ENCODE results near the gene PLAU. TPM values are rescaled to one million over a fixed set of nuclear protein-coding genes. Genes with fewer than 3 reads are reported as not detected.
"Not testable (repeated sequence)": the region's sequence is repeated elsewhere in the genome, so short reads cannot be mapped to it uniquely, and the experiment has no call there.

The PLAU gene
- total RNA-seq, 1 donor from 2014 or later, result 19.5 TPM

- Mint-ChIP-seq H3K9me3 (ENCODE audit: unreplicated experiment) (no peaks in the 10 kb centered on the region), H3K27ac (ENCODE audit: unreplicated experiment) (peak overlapping the region; percentile 39), H3K36me3 (ENCODE audit: low read depth, unreplicated experiment) (no peaks in the 10 kb centered on the region), H3K4me1 (ENCODE audit: unreplicated experiment) (peaks cover 15% of the 10 kb centered on the region), H3K27me3 (ENCODE audit: unreplicated experiment) (peaks cover 2% of the 10 kb centered on the region), H3K4me3 (ENCODE audit: unreplicated experiment) (no peak overlapping the region)
- no peak for DNase-seq (ENCODE audit: low spot score)
- no peak for TF ChIP-seq CTCF (IDR thresholded peaks at IDR 0.05; ENCODE audit: unreplicated experiment)
Measured at GRCh38 chr10:73886661-73887293, 24.2 kb upstream of the PLAU start.

DNA sequence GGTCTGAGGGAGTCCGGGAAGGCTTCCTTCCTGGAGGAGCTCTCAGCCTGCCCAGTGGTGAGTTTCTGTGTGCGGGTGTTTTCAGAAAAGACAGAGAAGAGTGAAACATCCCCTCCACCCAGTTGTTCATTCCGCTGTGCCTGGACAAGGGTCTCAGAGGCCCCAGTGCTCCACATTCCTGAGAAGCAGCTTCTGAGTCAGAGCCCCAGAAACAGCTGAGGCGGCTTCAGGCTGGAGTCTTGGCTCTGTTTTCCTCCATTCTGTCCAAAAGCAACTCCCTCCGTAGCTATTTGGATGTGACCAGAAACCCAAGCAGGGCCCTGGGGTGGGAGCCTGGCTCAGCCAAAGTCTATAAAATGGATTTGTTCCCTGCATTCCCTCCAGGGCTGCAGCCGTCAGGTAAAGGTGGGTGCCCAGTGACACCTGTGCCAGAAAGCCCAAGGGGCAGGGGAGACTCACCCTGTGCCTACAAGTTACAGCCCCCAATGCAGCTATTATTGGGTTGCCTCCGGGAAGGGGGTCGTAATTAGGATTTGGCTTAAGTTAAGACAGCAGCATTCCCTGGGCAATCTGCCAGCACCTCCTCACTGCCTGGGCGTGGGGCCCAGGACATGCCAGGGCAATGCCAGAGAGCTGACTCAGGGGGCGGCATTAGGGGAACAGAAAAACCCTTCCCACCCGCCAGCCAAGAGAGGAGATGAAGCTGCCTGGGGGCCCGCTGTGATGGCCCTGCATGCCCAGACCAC lies 23.5 kb upstream of the PLAU start:
- TF ChIP-seq CTCF (IDR thresholded peaks at IDR 0.05; ENCODE audit: unreplicated experiment), result no peak
- Mint-ChIP-seq H3K27ac (ENCODE audit: unreplicated experiment) (peak overlapping the region; percentile 39), H3K36me3 (ENCODE audit: low read depth, unreplicated experiment) (no peaks in the 10 kb centered on the region), H3K4me3 (ENCODE audit: unreplicated experiment) (no peak overlapping the region), H3K9me3 (ENCODE audit: unreplicated experiment) (no peaks in the 10 kb centered on the region), H3K4me1 (ENCODE audit: unreplicated experiment) (peaks cover 15% of the 10 kb centered on the region), H3K27me3 (ENCODE audit: unreplicated experiment) (peaks cover 2% of the 10 kb centered on the region)
- DNase-seq (ENCODE audit: low spot score), result peak; percentile 30

- Mint-ChIP-seq H3K27me3 (ENCODE audit: unreplicated experiment) (peaks cover 2% of the 10 kb centered on the region), H3K4me3 (ENCODE audit: unreplicated experiment) (no peak overlapping the region), H3K4me1 (ENCODE audit: unreplicated experiment) (peaks cover 15% of the 10 kb centered on the region), H3K36me3 (ENCODE audit: low read depth, unreplicated experiment) (no peaks in the 10 kb centered on the region), H3K27ac (ENCODE audit: unreplicated experiment) (no peak overlapping the region), H3K9me3 (ENCODE audit: unreplicated experiment) (no peaks in the 10 kb centered on the region)
- no peak for TF ChIP-seq CTCF (IDR thresholded peaks at IDR 0.05; ENCODE audit: unreplicated experiment)
- no peak for DNase-seq (ENCODE audit: low spot score)
Measured at GRCh38 chr10:73888514-73888913, 22.4 kb upstream of the PLAU start.

GRCh38 chr10:73889014-73889413 lies 21.9 kb upstream of the PLAU start:
- DNase-seq (ENCODE audit: low spot score), result no peak
- Mint-ChIP-seq H3K27me3 (ENCODE audit: unreplicated experiment) (peaks cover 2% of the 10 kb centered on the region), H3K4me3 (ENCODE audit: unreplicated experiment) (no peak overlapping the region), H3K27ac (ENCODE audit: unreplicated experiment) (no peak overlapping the region), H3K36me3 (ENCODE audit: low read depth, unreplicated experiment) (no peaks in the 10 kb centered on the region), H3K9me3 (ENCODE audit: unreplicated experiment) (no peaks in the 10 kb centered on the region), H3K4me1 (ENCODE audit: unreplicated experiment) (peaks cover 15% of the 10 kb centered on the region)
- TF ChIP-seq CTCF (IDR thresholded peaks at IDR 0.05; ENCODE audit: unreplicated experiment), result no peak

- not testable (repeated sequence) for H3K36me3 Mint-ChIP-seq (ENCODE audit: low read depth, unreplicated experiment); H3K4me3 Mint-ChIP-seq (ENCODE audit: unreplicated experiment); H3K9me3 Mint-ChIP-seq (ENCODE audit: unreplicated experiment); DNase-seq (ENCODE audit: low spot score); H3K27me3 Mint-ChIP-seq (ENCODE audit: unreplicated experiment); H3K27ac Mint-ChIP-seq (ENCODE audit: unreplicated experiment)
- peaks cover 15% of the 10 kb centered on the region for H3K4me1 Mint-ChIP-seq (ENCODE audit: unreplicated experiment)
Measured at GRCh38 chr10:73889416-73889815, 21.5 kb upstream of the PLAU start.

Data from endothelial cell (in vitro differentiated cells).